Right atrium auricular region (tissue), 2 donors: Measurements from ENCODE around the gene KIF27. TPM values are rescaled to one million over a fixed set of nuclear protein-coding genes. Genes with fewer than 3 reads are reported as not detected.
"Not testable (repeated sequence)": the region's sequence is repeated elsewhere in the genome, so short reads cannot be mapped to it uniquely, and the experiment has no call there.

ENCODE experiments used
- DNase-seq: peaks from one replicate; pipeline ENCODE4 v3.0.0-alpha.2; 2019; ENCODE audit warnings: low spot score
- H3K27ac ChIP-seq, 2 donors: fragments of 200-600 bp; sonication (generic); 1 replicate in 1 of 2; 2 replicates in 1 of 2; pipeline ENCODE4 v1.5.1; 2016 to 2019
- H3K27me3 ChIP-seq, 2 donors: fragments of 200-600 bp; sonication (generic); one replicate each; pipeline versions ENCODE4 v1.5.1 to v1.6.0; 2017 to 2019
- H3K36me3 ChIP-seq: fragments of 200-600 bp; sonication (generic); one replicate; pipeline ENCODE4 v1.5.1; 2016
- H3K4me1 ChIP-seq, 2 donors: fragments of 200-600 bp; sonication (generic); one replicate each; pipeline versions ENCODE4 v1.5.1 to v1.6.0; 2017 to 2019
- H3K4me3 ChIP-seq, 2 donors: fragments of 200-600 bp; sonication (generic); 1 replicate in 1 of 2; 2 replicates in 1 of 2; pipeline ENCODE4 v1.5.1; 2017 to 2019; ENCODE audit warnings: mild to moderate bottlenecking in 1 of 2, moderate library complexity in 1 of 2
- H3K9me3 ChIP-seq, 2 donors: fragments of 200-600 bp; sonication (generic); one replicate each; pipeline ENCODE4 v1.5.1; 2019
- CTCF ChIP-seq, 2 donors: fragments of 200-600 bp; sonication (generic); IDR thresholded peaks; one replicate each; pipeline ENCODE4 v1.5.1; 2019; ENCODE audit warnings: antibody characterized with exemption in 2 of 2
- total RNA-seq, 2 donors: library from RNA; depleted of rRNA; stranded (reverse); fragments of >200 nt; gene quantifications; one replicate each; pipeline ENCODE4 v1.1.0, GENCODE V29; 2016

KIF27 gene
- total RNA-seq, 2 donors from 2014 or later: 4.3 to 4.6 TPM

GRCh38 chr9:83956086-83956435, 34.8 kb upstream of the KIF27 start:
- DNase-seq: no peak
- H3K4me1 ChIP-seq: peaks cover 5 to 14% of the 10 kb centered on the region in 2 donors
- no peaks in the 10 kb centered on the region for H3K9me3 ChIP-seq
- peak overlapping the region; percentile 56 to 73 for H3K4me3 ChIP-seq
- H3K36me3 ChIP-seq: peaks cover 16% of the 10 kb centered on the region
- no peaks in the 10 kb centered on the region for H3K27me3 ChIP-seq
- TF ChIP-seq CTCF (IDR thresholded peaks at IDR 0.05): no peak
- peak overlapping the region; percentile 81 to 85 for H3K27ac ChIP-seq

- DNase-seq, H3K4me3 ChIP-seq, H3K4me1 ChIP-seq, H3K27ac ChIP-seq, H3K9me3 ChIP-seq, H3K27me3 ChIP-seq: not testable (repeated sequence)
- H3K36me3 ChIP-seq: peaks cover 16% of the 10 kb centered on the region
Observed at GRCh38 chr9:83948096-83948495, 26.9 kb upstream of the KIF27 start.

GRCh38 chr9:83940590-83941303, 19.5 kb upstream of the KIF27 start:
- no peak for DNase-seq
- no peaks in the 10 kb centered on the region for H3K27me3 ChIP-seq
- H3K9me3 ChIP-seq: no peaks in the 10 kb centered on the region
- no peak for TF ChIP-seq CTCF (IDR thresholded peaks at IDR 0.05)
- peaks cover 40% of the 10 kb centered on the region for H3K36me3 ChIP-seq
- no peak overlapping the region for H3K4me3 ChIP-seq
- no peaks in the 10 kb centered on the region for H3K4me1 ChIP-seq
- H3K27ac ChIP-seq: no peak overlapping the region

DNA sequence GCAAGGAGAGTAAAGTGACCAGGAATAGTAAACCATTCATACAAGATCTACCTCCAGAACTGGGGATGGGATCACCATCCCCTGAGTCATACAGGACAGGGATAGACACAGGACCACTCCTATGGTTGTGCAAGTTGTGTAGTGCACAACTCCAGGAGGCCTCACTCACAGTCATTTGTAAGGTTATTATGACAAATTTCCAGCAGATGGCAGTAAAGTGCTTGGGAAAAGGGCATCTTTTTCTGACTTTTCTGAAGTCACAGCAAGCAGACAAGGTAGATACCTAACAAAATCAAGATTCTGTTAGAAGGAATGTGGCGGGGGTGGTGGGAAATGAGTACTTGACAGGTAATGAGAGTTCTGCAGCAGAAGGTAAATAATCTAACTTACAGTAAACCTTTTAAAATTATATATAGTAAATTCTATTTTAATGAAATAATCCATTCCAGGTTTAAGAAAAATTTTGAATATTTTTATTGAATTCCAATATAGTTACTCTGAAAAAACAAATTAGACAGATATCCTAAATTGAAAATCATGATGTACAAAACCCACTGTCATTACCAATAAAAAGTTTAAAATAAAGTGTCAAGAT, 16.7 kb upstream of the KIF27 start:
- H3K4me1 ChIP-seq: peaks cover 0 to 8% of the 10 kb centered on the region in 2 donors
- DNase-seq: no peak
- peaks cover 30% of the 10 kb centered on the region for H3K36me3 ChIP-seq
- H3K27me3 ChIP-seq: no peaks in the 10 kb centered on the region
- no peak overlapping the region for H3K27ac ChIP-seq
- peak; percentile 63 to 76 for TF ChIP-seq CTCF (IDR thresholded peaks at IDR 0.05)
- H3K4me3 ChIP-seq: no peak overlapping the region
- no peaks in the 10 kb centered on the region for H3K9me3 ChIP-seq

DNA sequence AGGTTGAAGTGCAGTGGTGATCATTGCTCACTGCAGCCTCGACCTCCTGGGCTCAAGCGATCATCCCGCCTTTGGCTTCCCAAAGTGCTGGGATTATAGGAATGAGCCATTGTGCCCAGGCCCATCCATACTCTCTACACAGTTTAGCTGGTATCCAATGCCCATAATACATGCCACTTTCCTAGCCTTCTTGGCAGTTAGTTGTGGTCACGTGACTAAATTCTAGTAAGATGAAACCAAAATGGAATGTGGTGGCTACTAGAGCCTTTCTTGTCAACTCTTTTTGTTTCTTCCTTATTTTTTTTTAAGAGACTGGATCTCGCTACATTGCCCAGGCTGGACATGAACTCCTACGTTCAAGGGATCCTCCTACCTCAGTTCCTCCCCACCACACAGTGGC, 15.3 kb upstream of the KIF27 start:
- no peaks in the 10 kb centered on the region for H3K27me3 ChIP-seq
- TF ChIP-seq CTCF (IDR thresholded peaks at IDR 0.05): no peak
- no peaks in the 10 kb centered on the region for H3K9me3 ChIP-seq
- H3K27ac ChIP-seq: no peak overlapping the region
- DNase-seq: no peak
- H3K36me3 ChIP-seq: peaks cover 23% of the 10 kb centered on the region
- peaks cover 0 to 8% of the 10 kb centered on the region in 2 donors for H3K4me1 ChIP-seq
- no peak overlapping the region for H3K4me3 ChIP-seq

- no peak for TF ChIP-seq CTCF (IDR thresholded peaks at IDR 0.05)
- no peak overlapping the region for H3K4me3 ChIP-seq
- DNase-seq: no peak
- no peak overlapping the region for H3K27ac ChIP-seq
- H3K4me1 ChIP-seq: peaks cover 0 to 8% of the 10 kb centered on the region in 2 donors
- H3K27me3 ChIP-seq: no peaks in the 10 kb centered on the region
- H3K9me3 ChIP-seq: no peaks in the 10 kb centered on the region
- peaks cover 19% of the 10 kb centered on the region for H3K36me3 ChIP-seq
Observed at GRCh38 chr9:83935276-83935935, 14.2 kb upstream of the KIF27 start.
